HG02981 (cell line): ENCODE data around the gene HECTD2.
"Not testable (repeated sequence)": the region's sequence is repeated elsewhere in the genome, so short reads cannot be mapped to it uniquely, and the experiment has no call there.

Experiments
- ATAC-seq: cut with Tn5 transposase; IDR thresholded peaks from one replicate; pipeline ENCODE4 v1.9.1; 2021; ENCODE audit warnings: mild to moderate bottlenecking, moderate library complexity; ENCODE audit not compliant: unreplicated experiment

The HECTD2 gene

GRCh38 chr10:91409869-91410637 is at the start of gene HECTD2:
Gene HECTD2, plus strand, starts transcription at chr10:91410344. Its CDS starts 95 bp downstream, at chr10:91410439.
- peak; percentile 86 for ATAC-seq

- no peak for ATAC-seq
Observed at GRCh38 chr10:91360461-91360860, 49.7 kb upstream of the HECTD2 start.

GRCh38 chr10:91365519-91365918 is 44.6 kb upstream of the HECTD2 start:
- ATAC-seq = not testable (repeated sequence)

- ATAC-seq = no peak
Observed at GRCh38 chr10:91366704-91367103, 43.4 kb upstream of the HECTD2 start.

- no peak for ATAC-seq
Observed at GRCh38 chr10:91367127-91367531, 43.0 kb upstream of the HECTD2 start.

- ATAC-seq = no peak
Observed at GRCh38 chr10:91367558-91367957, 42.6 kb upstream of the HECTD2 start.

GRCh38 chr10:91369978-91370589 is 40.1 kb upstream of the HECTD2 start:
- ATAC-seq = not testable (repeated sequence)

- no peak for ATAC-seq
Observed at GRCh38 chr10:91374052-91374451, 36.1 kb upstream of the HECTD2 start.

GRCh38 chr10:91378061-91378460 is 32.1 kb upstream of the HECTD2 start:
- ATAC-seq = peak; percentile 61

GRCh38 chr10:91380873-91381256 is 29.3 kb upstream of the HECTD2 start:
- no peak for ATAC-seq

- no peak for ATAC-seq
Observed at GRCh38 chr10:91381257-91381891, 28.8 kb upstream of the HECTD2 start.

GRCh38 chr10:91385306-91386085 is 24.6 kb upstream of the HECTD2 start:
- no peak for ATAC-seq

GRCh38 chr10:91389636-91390512 is 20.3 kb upstream of the HECTD2 start:
- peak; percentile 96 for ATAC-seq

GRCh38 chr10:91390513-91390825 is 19.7 kb upstream of the HECTD2 start:
- ATAC-seq = not testable (repeated sequence)

- ATAC-seq = no peak
Observed at GRCh38 chr10:91391920-91392319, 18.2 kb upstream of the HECTD2 start.

GRCh38 chr10:91406322-91406721 is 3.8 kb upstream of the HECTD2 start:
- ATAC-seq = no peak

- ATAC-seq = peak; percentile 27
Observed at GRCh38 chr10:91409069-91409868, 875 bp upstream of the HECTD2 start.

GRCh38 chr10:91410638-91411371 is 661 bp downstream of the HECTD2 start:
- peak; percentile 0 for ATAC-seq

- no peak for ATAC-seq
Observed at GRCh38 chr10:91411621-91412020, 1.5 kb downstream of the HECTD2 start.
